Fibroblast of lung (primary cell): ENCODE results near the gene CAMTA1. TPM values are rescaled to one million over a fixed set of nuclear protein-coding genes. Genes with fewer than 3 reads are reported as not detected.
"Not testable (repeated sequence)": the region's sequence is repeated elsewhere in the genome, so short reads cannot be mapped to it uniquely, and the experiment has no call there.

Experiments
- DNase-seq, 2 donors: peaks; one replicate each; pipeline versions ENCODE4 v3.0.0 to v3.0.0-alpha.2; 2010; ENCODE audit warnings: low read depth in 2 of 2
- H2AFZ ChIP-seq: 2 replicates; pipeline ENCODE4 v1.5.1; 2012; ENCODE audit warnings: low read length, control low read depth, inconsistent platforms
- H3K27ac ChIP-seq: 2 replicates; pipeline ENCODE4 v1.5.1; 2011; ENCODE audit warnings: low read length, control low read depth; ENCODE audit not compliant: insufficient read depth
- H3K27me3 ChIP-seq: 2 replicates; pipeline ENCODE4 v1.5.1; 2011; ENCODE audit warnings: mild to moderate bottlenecking, low read length; ENCODE audit not compliant: control insufficient read depth, insufficient read depth
- H3K36me3 ChIP-seq: 2 replicates; pipeline ENCODE4 v1.5.1; 2011; ENCODE audit warnings: low read length; ENCODE audit not compliant: control insufficient read depth, insufficient read depth
- H3K4me1 ChIP-seq: 2 replicates; pipeline ENCODE4 v1.5.1; 2011; ENCODE audit warnings: low read length; ENCODE audit not compliant: control insufficient read depth, insufficient read depth; ENCODE audit errors: extremely low read depth
- H3K4me2 ChIP-seq: 2 replicates; pipeline ENCODE4 v1.5.1; 2011; ENCODE audit warnings: low read length, control low read depth; ENCODE audit not compliant: insufficient read depth; ENCODE audit errors: extremely low read depth
- H3K4me3 ChIP-seq, 4 experiments: fragments of 200-600 bp in 1 of 4; sonication (generic) in 1 of 4; replicated peaks in 1 of 4; 2 replicates each; pipeline ENCODE4 v1.5.1; 2011 to 2016; ENCODE audit warnings: low read length in 4 of 4, low read depth in 3 of 4, mild to moderate bottlenecking in 3 of 4, control low read depth in 2 of 4, inconsistent platforms in 1 of 4, mixed read lengths in 1 of 4; ENCODE audit not compliant: insufficient read depth in 1 of 4; ENCODE audit errors: control extremely low read depth in 1 of 4
- H3K79me2 ChIP-seq: 2 replicates; pipeline ENCODE4 v1.5.1; 2012; ENCODE audit warnings: mild to moderate bottlenecking, low read length, inconsistent platforms; ENCODE audit not compliant: control insufficient read depth, insufficient read depth
- H3K9ac ChIP-seq: 2 replicates; pipeline ENCODE4 v1.5.1; 2011; ENCODE audit warnings: mild to moderate bottlenecking, low read length, control low read depth; ENCODE audit not compliant: insufficient read depth
- H3K9me3 ChIP-seq: 2 replicates; pipeline ENCODE4 v1.5.1; 2012; ENCODE audit warnings: low read depth, low read length; ENCODE audit not compliant: control insufficient read depth, insufficient read depth
- H4K20me1 ChIP-seq: 2 replicates; pipeline ENCODE4 v1.5.1; 2011; ENCODE audit warnings: low read length; ENCODE audit not compliant: control insufficient read depth, insufficient read depth; ENCODE audit errors: extremely low read depth
- CTCF ChIP-seq, 2 donors: IDR thresholded peaks in 1 of 2; conservative IDR thresholded peaks in 1 of 2; 1 replicate in 1 of 2; 2 replicates in 1 of 2; pipeline ENCODE4 v1.5.1; 2011 to 2012; ENCODE audit warnings: low read length in 2 of 2, control low read depth in 1 of 2, inconsistent platforms in 1 of 2, low read depth in 1 of 2, mild to moderate bottlenecking in 1 of 2
- EZH2 ChIP-seq: IDR thresholded peaks from 2 replicates; pipeline ENCODE4 v1.5.1; 2012; ENCODE audit warnings: low read length, control low read depth, mild to moderate bottlenecking; ENCODE audit errors: missing control alignments
- polyA plus RNA-seq, 2 donors: library from polyadenylated mRNA; depleted of rRNA in 1 of 2; stranded (reverse) in 1 of 2; unstranded in 1 of 2; fragments of >200 nt; gene quantifications; 2 replicates each; pipeline ENCODE4 v1.2.1, GENCODE V29; 2011 to 2012; ENCODE audit warnings: missing spikeins in 1 of 2
- total RNA-seq: library from RNA; depleted of rRNA; stranded (reverse); fragments of >200 nt; gene quantifications from 2 replicates; pipeline ENCODE4 v1.2.1, GENCODE V29; 2014

The CAMTA1 gene
- total and polyA plus RNA-seq, 2 donors (not counting 1 experiment from before 2014, with no cell fraction given), result 47.6 to 86.0 TPM

DNA sequence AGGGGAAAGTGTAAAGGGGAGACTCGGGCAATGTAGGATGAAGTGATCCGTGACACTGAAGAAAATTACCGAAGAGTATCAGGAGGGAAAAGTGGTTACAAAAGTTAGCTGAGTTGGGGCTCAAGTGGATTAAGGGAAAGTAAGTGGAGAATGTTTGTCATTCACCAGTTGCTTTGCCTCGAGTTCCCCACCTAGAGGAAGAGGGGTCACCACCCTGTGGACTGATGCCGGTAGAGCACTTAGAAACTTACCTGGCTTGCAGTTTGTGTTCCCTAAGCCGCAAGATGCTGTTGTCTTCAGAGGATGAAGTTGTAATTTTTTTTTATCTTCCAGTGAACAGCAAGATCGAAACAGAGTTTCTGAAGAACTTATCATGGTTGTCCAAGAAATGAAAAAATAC is 999.9 kb downstream of the CAMTA1 start:
- peak overlapping the region; percentile 73 for H3K4me2 ChIP-seq
- H2AFZ ChIP-seq, result no peak overlapping the region
- TF ChIP-seq EZH2 (no peak), CTCF (conservative IDR thresholded peaks at IDR 0.05 in 1 of 2, IDR thresholded peaks at IDR 0.05 in 1 of 2; ENCODE audit: low read depth in 1 of 2, low read length in 2 of 2) (no peak)
- H3K36me3 ChIP-seq, result peaks cover 5% of the 10 kb centered on the region
- H3K79me2 ChIP-seq, result no peaks in the 10 kb centered on the region
- no peaks in the 10 kb centered on the region for H4K20me1 ChIP-seq
- peak overlapping the region in 3 of 4 experiments; percentile 51 to 64 (median 62) for H3K4me3 ChIP-seq
- no peaks in the 10 kb centered on the region for H3K9me3 ChIP-seq
- H3K27me3 ChIP-seq, result no peaks in the 10 kb centered on the region
- H3K4me1 ChIP-seq, result peaks cover 3% of the 10 kb centered on the region
- no peak overlapping the region for H3K27ac ChIP-seq
- DNase-seq, result no peak
- H3K9ac ChIP-seq, result no peak overlapping the region

DNA sequence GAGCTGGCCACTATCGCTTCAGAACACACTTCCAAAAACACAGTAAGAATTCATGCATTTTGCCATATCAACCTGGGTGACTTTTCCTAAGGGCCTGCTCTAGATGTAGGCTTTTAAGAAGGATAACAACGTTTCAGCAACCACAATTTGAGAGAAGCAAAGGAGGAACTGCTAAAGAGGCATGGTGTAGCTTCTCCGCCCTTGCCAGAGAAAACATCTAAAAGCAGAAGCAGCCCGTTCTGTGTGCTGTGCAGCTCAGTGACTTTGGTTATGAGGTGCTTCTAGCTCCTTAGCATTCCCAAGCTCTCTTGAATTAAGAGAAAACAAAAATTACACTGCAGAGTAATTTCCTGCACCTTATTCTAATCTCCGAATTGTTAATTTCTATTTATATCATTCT is 1001.5 kb downstream of the CAMTA1 start:
- H3K79me2 ChIP-seq, result no peaks in the 10 kb centered on the region
- H3K27ac ChIP-seq, result no peak overlapping the region
- no peak overlapping the region for H2AFZ ChIP-seq
- H3K4me2 ChIP-seq, result no peak overlapping the region
- H3K27me3 ChIP-seq, result no peaks in the 10 kb centered on the region
- H3K9me3 ChIP-seq, result no peaks in the 10 kb centered on the region
- no peak overlapping the region for H3K4me3 ChIP-seq
- peaks cover 3% of the 10 kb centered on the region for H3K4me1 ChIP-seq
- no peak for DNase-seq
- H4K20me1 ChIP-seq, result no peaks in the 10 kb centered on the region
- TF ChIP-seq EZH2 (no peak), CTCF (conservative IDR thresholded peaks at IDR 0.05 in 1 of 2, IDR thresholded peaks at IDR 0.05 in 1 of 2; ENCODE audit: low read depth in 1 of 2, low read length in 2 of 2) (no peak)
- H3K36me3 ChIP-seq, result peaks cover 1% of the 10 kb centered on the region
- H3K9ac ChIP-seq, result no peak overlapping the region

- Histone ChIP-seq H2AFZ (no peak overlapping the region), H3K27me3 (no peaks in the 10 kb centered on the region), H3K4me1 (peaks cover 2% of the 10 kb centered on the region), H3K4me2 (no peak overlapping the region), H3K9ac (no peak overlapping the region), H3K36me3 (peaks cover 1% of the 10 kb centered on the region), H3K4me3 (no peak overlapping the region), H3K9me3 (no peaks in the 10 kb centered on the region), H3K27ac (no peak overlapping the region), H3K79me2 (no peaks in the 10 kb centered on the region), H4K20me1 (no peaks in the 10 kb centered on the region)
- DNase-seq, result no peak
- no peak for TF ChIP-seq EZH2
- TF ChIP-seq CTCF (conservative IDR thresholded peaks at IDR 0.05 in 1 of 2, IDR thresholded peaks at IDR 0.05 in 1 of 2; ENCODE audit: low read depth in 1 of 2, low read length in 2 of 2), result no peak
These were observed 1004.6 kb downstream of the CAMTA1 start for GRCh38 chr1:7789828-7790227.

DNA sequence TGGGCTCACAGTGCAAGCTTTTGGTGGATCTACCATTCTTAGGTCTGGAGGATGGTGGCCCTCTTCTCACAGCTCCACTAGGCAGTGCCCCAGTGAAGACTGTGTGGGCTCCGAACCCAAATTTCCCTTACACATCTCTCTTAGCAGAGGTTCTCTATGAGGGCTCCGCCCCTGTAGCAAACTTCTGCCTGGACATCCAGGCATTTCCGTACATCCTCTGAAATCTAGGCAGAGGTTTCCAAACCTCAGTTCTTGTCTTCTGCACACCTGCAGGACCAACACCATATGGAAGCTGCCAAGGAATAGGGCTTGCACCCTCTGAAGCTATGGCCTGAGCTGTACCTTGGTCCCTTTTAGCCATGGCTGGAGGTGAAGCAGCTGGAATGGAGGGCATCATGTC is 1005.8 kb downstream of the CAMTA1 start:
- not testable (repeated sequence) for H3K79me2 ChIP-seq, DNase-seq, H3K4me2 ChIP-seq, H3K4me1 ChIP-seq, H2AFZ ChIP-seq, H3K27me3 ChIP-seq, H3K9ac ChIP-seq, H3K4me3 ChIP-seq, H4K20me1 ChIP-seq, H3K27ac ChIP-seq, H3K9me3 ChIP-seq, H3K36me3 ChIP-seq
